HG02759 (cell line): ENCODE data around the gene WNT7A.

Source experiments
- ATAC-seq: cut with Tn5 transposase; IDR thresholded peaks from one replicate; pipeline ENCODE4 v1.9.1; 2021; ENCODE audit warnings: mild to moderate bottlenecking, moderate library complexity; ENCODE audit not compliant: unreplicated experiment

The WNT7A gene

GRCh38 chr3:13849018-13849417, 30.9 kb downstream of the WNT7A start:
- ATAC-seq = no peak

GRCh38 chr3:13846716-13847570, 32.9 kb downstream of the WNT7A start:
- no peak for ATAC-seq

- ATAC-seq = no peak
Measured at GRCh38 chr3:13846238-13846637, 33.6 kb downstream of the WNT7A start.

- no peak for ATAC-seq
Measured at GRCh38 chr3:13845806-13846205, 34.1 kb downstream of the WNT7A start.

GRCh38 chr3:13844911-13845310, 35.0 kb downstream of the WNT7A start:
- no peak for ATAC-seq

GRCh38 chr3:13844286-13844685, 35.6 kb downstream of the WNT7A start:
- ATAC-seq = no peak

- ATAC-seq = no peak
Measured at GRCh38 chr3:13843351-13843750, 36.5 kb downstream of the WNT7A start.

GRCh38 chr3:13842226-13842625, 37.6 kb downstream of the WNT7A start:
- ATAC-seq = no peak

GRCh38 chr3:13841826-13842225, 38.0 kb downstream of the WNT7A start:
- ATAC-seq = no peak

- ATAC-seq = no peak
Measured at GRCh38 chr3:13841141-13841540, 38.7 kb downstream of the WNT7A start.

GRCh38 chr3:13840456-13840855, 39.4 kb downstream of the WNT7A start:
- no peak for ATAC-seq

- ATAC-seq = no peak
Measured at GRCh38 chr3:13839726-13840340, 40.0 kb downstream of the WNT7A start.

GRCh38 chr3:13839253-13839652, 40.6 kb downstream of the WNT7A start:
- ATAC-seq = no peak

- ATAC-seq = no peak
Measured at GRCh38 chr3:13838421-13838820, 41.5 kb downstream of the WNT7A start.

- no peak for ATAC-seq
Measured at GRCh38 chr3:13837751-13838150, 42.1 kb downstream of the WNT7A start.

- no peak for ATAC-seq
Measured at GRCh38 chr3:13836658-13837587, 42.9 kb downstream of the WNT7A start.

GRCh38 chr3:13835246-13835645, 44.6 kb downstream of the WNT7A start:
- ATAC-seq = no peak

- no peak for ATAC-seq
Measured at GRCh38 chr3:13834258-13835035, 45.4 kb downstream of the WNT7A start.

GRCh38 chr3:13833506-13834257, 46.2 kb downstream of the WNT7A start:
- no peak for ATAC-seq

GRCh38 chr3:13832130-13832529, 47.7 kb downstream of the WNT7A start:
- no peak for ATAC-seq
